ENCODE data around the gene ZNRF4. TPM values are rescaled to one million over a fixed set of nuclear protein-coding genes. Genes with fewer than 3 reads are reported as not detected.

Gene ZNRF4
- total and polyA plus RNA-seq, 2 experiments from 2014 or later: not detected

DNA sequence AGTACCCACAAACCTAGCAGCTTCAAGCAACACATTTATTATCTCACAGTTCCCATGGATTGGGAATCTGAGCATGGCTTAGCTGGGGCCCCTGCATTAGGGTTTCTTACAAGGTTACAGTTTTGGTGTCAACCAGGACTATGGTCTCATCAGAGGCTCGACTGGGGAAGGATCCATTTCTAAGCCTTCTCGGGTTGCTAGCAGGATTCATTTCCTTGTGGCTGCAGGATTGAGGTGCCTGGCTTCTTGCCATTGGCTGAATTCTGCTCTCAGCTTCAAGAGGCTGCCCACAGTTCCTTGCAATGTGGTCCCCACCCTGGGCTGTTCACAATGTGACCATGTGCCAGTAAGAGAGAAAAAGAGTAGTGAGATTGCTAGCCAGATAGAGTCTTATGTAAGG is 26.7 kb downstream of the ZNRF4 start (continued):
- TF ChIP-seq, protein P1, sequence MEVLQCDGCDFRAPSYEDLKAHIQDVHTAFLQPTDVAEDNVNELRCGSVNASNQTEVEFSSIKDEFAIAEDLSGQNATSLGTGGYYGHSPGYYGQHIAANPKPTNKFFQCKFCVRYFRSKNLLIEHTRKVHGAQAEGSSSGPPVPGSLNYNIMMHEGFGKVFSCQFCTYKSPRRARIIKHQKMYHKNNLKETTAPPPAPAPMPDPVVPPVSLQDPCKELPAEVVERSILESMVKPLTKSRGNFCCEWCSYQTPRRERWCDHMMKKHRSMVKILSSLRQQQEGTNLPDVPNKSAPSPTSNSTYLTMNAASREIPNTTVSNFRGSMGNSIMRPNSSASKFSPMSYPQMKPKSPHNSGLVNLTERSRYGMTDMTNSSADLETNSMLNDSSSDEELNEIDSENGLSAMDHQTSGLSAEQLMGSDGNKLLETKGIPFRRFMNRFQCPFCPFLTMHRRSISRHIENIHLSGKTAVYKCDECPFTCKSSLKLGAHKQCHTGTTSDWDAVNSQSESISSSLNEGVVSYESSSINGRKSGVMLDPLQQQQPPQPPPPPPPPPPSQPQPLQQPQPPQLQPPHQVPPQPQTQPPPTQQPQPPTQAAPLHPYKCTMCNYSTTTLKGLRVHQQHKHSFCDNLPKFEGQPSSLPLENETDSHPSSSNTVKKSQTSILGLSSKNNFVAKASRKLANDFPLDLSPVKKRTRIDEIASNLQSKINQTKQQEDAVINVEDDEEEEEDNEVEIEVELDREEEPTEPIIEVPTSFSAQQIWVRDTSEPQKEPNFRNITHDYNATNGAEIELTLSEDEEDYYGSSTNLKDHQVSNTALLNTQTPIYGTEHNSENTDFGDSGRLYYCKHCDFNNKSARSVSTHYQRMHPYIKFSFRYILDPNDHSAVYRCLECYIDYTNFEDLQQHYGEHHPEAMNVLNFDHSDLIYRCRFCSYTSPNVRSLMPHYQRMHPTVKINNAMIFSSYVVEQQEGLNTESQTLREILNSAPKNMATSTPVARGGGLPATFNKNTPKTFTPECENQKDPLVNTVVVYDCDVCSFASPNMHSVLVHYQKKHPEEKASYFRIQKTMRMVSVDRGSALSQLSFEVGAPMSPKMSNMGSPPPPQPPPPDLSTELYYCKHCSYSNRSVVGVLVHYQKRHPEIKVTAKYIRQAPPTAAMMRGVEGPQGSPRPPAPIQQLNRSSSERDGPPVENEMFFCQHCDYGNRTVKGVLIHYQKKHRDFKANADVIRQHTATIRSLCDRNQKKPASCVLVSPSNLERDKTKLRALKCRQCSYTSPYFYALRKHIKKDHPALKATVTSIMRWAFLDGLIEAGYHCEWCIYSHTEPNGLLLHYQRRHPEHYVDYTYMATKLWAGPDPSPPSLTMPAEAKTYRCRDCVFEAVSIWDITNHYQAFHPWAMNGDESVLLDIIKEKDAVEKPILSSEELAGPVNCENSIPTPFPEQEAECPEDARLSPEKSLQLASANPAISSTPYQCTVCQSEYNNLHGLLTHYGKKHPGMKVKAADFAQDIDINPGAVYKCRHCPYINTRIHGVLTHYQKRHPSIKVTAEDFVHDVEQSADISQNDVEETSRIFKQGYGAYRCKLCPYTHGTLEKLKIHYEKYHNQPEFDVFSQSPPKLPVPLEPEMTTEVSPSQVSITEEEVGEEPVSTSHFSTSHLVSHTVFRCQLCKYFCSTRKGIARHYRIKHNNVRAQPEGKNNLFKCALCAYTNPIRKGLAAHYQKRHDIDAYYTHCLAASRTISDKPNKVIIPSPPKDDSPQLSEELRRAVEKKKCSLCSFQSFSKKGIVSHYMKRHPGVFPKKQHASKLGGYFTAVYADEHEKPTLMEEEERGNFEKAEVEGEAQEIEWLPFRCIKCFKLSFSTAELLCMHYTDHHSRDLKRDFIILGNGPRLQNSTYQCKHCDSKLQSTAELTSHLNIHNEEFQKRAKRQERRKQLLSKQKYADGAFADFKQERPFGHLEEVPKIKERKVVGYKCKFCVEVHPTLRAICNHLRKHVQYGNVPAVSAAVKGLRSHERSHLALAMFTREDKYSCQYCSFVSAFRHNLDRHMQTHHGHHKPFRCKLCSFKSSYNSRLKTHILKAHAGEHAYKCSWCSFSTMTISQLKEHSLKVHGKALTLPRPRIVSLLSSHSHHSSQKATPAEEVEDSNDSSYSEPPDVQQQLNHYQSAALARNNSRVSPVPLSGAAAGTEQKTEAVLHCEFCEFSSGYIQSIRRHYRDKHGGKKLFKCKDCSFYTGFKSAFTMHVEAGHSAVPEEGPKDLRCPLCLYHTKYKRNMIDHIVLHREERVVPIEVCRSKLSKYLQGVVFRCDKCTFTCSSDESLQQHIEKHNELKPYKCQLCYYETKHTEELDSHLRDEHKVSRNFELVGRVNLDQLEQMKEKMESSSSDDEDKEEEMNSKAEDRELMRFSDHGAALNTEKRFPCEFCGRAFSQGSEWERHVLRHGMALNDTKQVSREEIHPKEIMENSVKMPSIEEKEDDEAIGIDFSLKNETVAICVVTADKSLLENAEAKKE (CRISPR knock-in tag; IDR thresholded peaks at IDR 0.05): no peak
- TF ChIP-seq POLR2AphosphoS5 (IDR thresholded peaks at IDR 0.05; ENCODE audit: low read depth) (no peak), NANOG (IDR thresholded peaks at IDR 0.05; ENCODE audit: borderline replicate concordance) (no peak), EZH2phosphoT487 (IDR thresholded peaks at IDR 0.05; ENCODE audit: unreplicated experiment) (no peak), STAT1 (IDR thresholded peaks at IDR 0.05; ENCODE audit: unreplicated experiment) (no peak), CTCF (conservative IDR thresholded peaks at IDR 0.05; ENCODE audit: low read depth in 2 of 2) (no peak), CREB1 (CRISPR knock-in tag; IDR thresholded peaks at IDR 0.05; ENCODE audit: low read depth) (no peak), JUNB (IDR thresholded peaks at IDR 0.05; ENCODE audit: unreplicated experiment) (no peak), EZH2 (IDR thresholded peaks at IDR 0.05; ENCODE audit: low read depth, unreplicated experiment) (no peak), ZNF331 (CRISPR knock-in tag; IDR thresholded peaks at IDR 0.05; ENCODE audit: low read depth) (no peak)
